ENCODE data around the gene LPAR1.
A peak's percentile ranks its signal among the peaks of the same experiment; 100 is the strongest.

The LPAR1 gene

DNA sequence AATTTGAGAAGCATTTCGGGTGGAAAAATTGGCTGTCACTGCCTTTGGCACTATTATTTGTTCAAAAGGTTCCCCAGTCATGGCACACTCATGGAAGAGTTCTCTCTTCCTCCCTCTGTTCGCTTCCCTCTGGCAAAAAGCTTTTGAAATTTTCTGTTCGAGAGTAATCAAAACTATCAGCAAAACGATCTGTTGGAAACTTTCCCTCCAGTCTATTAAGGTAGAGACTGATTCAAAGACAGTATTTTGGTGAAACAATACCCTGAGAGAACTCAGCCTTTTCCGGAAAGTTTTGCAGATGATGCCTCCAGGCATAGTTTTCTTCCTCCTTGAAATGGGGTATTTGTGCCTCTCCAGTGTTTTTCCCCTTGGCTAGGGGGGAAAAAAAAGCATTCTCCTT is 3.6 kb upstream of the LPAR1 start:
- no peak for TF ChIP-seq FOXA1 (IDR thresholded peaks at IDR 0.05)
- no peak for TF ChIP-seq ELF4 (IDR thresholded peaks at IDR 0.05)
- TF ChIP-seq NFRKB (IDR thresholded peaks at IDR 0.05): no peak
- no peak for TF ChIP-seq HDGF (IDR thresholded peaks at IDR 0.05; ENCODE audit: borderline replicate concordance)
- DNase-seq (ENCODE audit: extremely low spot score): no peak
- ChIA-PET CTCF (no interaction called here), POLR2A (no interaction called here)

DNA sequence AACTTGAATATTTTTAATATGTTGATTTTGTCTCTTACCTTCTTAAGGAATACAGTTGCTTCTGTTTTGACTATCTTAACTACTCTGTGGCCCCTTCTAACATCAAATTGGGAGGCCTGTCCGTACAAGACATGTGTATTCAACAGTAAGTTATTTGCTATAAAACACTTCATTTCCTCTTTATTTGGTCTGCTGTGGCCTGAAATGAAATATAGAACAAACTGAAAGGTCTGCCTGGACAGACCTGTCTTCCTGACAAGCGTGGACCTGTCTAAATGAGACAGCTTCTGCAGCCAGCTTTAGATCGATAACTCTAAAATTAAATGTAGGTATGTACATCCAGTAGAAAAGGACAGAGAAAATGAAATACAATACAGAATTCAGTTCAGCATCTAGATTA is 2.2 kb upstream of the LPAR1 start:
- ChIA-PET POLR2A (no interaction called here), CTCF (no interaction called here)
- TF ChIP-seq L3MBTL2 (conservative IDR thresholded peaks at IDR 0.05): no peak
- TF ChIP-seq BHLHE40 (IDR thresholded peaks at IDR 0.05; ENCODE audit: borderline replicate concordance): no peak
- no peak for DNase-seq (ENCODE audit: extremely low spot score)

GRCh38 chr9:111039231-111039906 is 1.1 kb upstream of the LPAR1 start:
- ChIA-PET POLR2A (interaction anchor here (1.0 kb wide), 1 partner anchor 43 kb away, joined by 3 read pairs; no protein-coding TSS in a partner anchor), CTCF (no interaction called here)
- no peak for TF ChIP-seq ARNT (IDR thresholded peaks at IDR 0.05)
- no peak for TF ChIP-seq BHLHE40 (IDR thresholded peaks at IDR 0.05; ENCODE audit: borderline replicate concordance)
- no peak for TF ChIP-seq HDGF (IDR thresholded peaks at IDR 0.05; ENCODE audit: borderline replicate concordance)
- TF ChIP-seq TARDBP (IDR thresholded peaks at IDR 0.05): no peak
- TF ChIP-seq L3MBTL2 (conservative IDR thresholded peaks at IDR 0.05): no peak
- TF ChIP-seq NFRKB (IDR thresholded peaks at IDR 0.05): no peak
- no peak for TF ChIP-seq FOXA1 (IDR thresholded peaks at IDR 0.05)
- TF ChIP-seq CTBP1 (IDR thresholded peaks at IDR 0.05; ENCODE audit: borderline replicate concordance): no peak
- TF ChIP-seq FOXK2 (IDR thresholded peaks at IDR 0.05): no peak
- DNase-seq (ENCODE audit: extremely low spot score): no peak

- DNase-seq (ENCODE audit: extremely low spot score): peak; percentile 63
- ChIA-PET POLR2A (no interaction called here), CTCF (no interaction called here)
- TF ChIP-seq TARDBP (IDR thresholded peaks at IDR 0.05): no peak
- no peak for TF ChIP-seq HDGF (IDR thresholded peaks at IDR 0.05; ENCODE audit: borderline replicate concordance)
- no peak for TF ChIP-seq BHLHE40 (IDR thresholded peaks at IDR 0.05; ENCODE audit: borderline replicate concordance)
- no peak for TF ChIP-seq L3MBTL2 (conservative IDR thresholded peaks at IDR 0.05)
- no peak for TF ChIP-seq ZNF384 (IDR thresholded peaks at IDR 0.05)
- TF ChIP-seq ELF4 (IDR thresholded peaks at IDR 0.05): no peak
- no peak for TF ChIP-seq SP1 (IDR thresholded peaks at IDR 0.05)
- no peak for TF ChIP-seq SUZ12 (IDR thresholded peaks at IDR 0.05)
- no peak for TF ChIP-seq PKNOX1 (IDR thresholded peaks at IDR 0.05)
- no peak for TF ChIP-seq CTBP1 (IDR thresholded peaks at IDR 0.05; ENCODE audit: borderline replicate concordance)
- no peak for TF ChIP-seq NFRKB (IDR thresholded peaks at IDR 0.05)
- no peak for TF ChIP-seq LEF1 (IDR thresholded peaks at IDR 0.05; ENCODE audit: borderline replicate concordance)
- TF ChIP-seq FOXA1 (IDR thresholded peaks at IDR 0.05): no peak
- TF ChIP-seq FOXK2 (IDR thresholded peaks at IDR 0.05): no peak
Observed at GRCh38 chr9:111037708-111038330, 451 bp downstream of the LPAR1 start.

GRCh38 chr9:111037356-111037707 is 938 bp downstream of the LPAR1 start:
- ChIA-PET CTCF (no interaction called here), POLR2A (no interaction called here)
- DNase-seq (ENCODE audit: extremely low spot score): no peak
- TF ChIP-seq L3MBTL2 (conservative IDR thresholded peaks at IDR 0.05) (peak; percentile 33), ARNT (IDR thresholded peaks at IDR 0.05) (no peak)

DNA sequence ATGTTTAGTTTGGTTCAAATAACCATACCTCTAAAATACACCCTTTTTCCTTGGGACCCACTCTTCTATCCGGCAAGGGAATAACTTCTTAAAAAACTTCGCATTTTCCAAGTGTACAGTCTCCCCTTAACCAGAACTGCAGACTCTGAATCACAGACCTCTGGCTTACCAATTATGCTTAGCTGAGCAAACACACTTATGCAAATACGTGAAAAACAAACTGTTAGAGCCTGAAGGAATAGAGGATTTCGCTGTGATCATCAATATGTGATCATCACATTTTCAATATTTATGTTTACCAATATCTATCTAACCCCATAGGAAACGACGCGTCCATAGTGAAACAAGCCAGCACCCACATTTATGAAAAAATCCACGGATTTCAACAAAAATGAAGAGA is 1.3 kb downstream of the LPAR1 start:
- no peak for DNase-seq (ENCODE audit: extremely low spot score)
- ChIA-PET CTCF (interaction anchor here (0.7 to 1.4 kb wide), 3 partner anchors 125 to 263 kb away, joined by 3 to 4 read pairs (median 4); no protein-coding TSS in a partner anchor), POLR2A (interaction anchor here (0.8 kb wide), 1 partner anchor 262 kb away, joined by 3 read pairs; no protein-coding TSS in a partner anchor)
- TF ChIP-seq TARDBP (IDR thresholded peaks at IDR 0.05) (no peak), NFRKB (IDR thresholded peaks at IDR 0.05) (no peak), CTBP1 (IDR thresholded peaks at IDR 0.05; ENCODE audit: borderline replicate concordance) (no peak), FOXK2 (IDR thresholded peaks at IDR 0.05) (no peak), ARNT (IDR thresholded peaks at IDR 0.05) (no peak), SP1 (IDR thresholded peaks at IDR 0.05) (no peak), ZNF384 (IDR thresholded peaks at IDR 0.05) (no peak), BHLHE40 (IDR thresholded peaks at IDR 0.05; ENCODE audit: borderline replicate concordance) (no peak), LEF1 (IDR thresholded peaks at IDR 0.05; ENCODE audit: borderline replicate concordance) (no peak)

- CTCF ChIA-PET: interaction anchor here (0.7 to 1.4 kb wide), 5 partner anchors 19 to 263 kb away, joined by 3 to 4 read pairs (median 3); no protein-coding TSS in a partner anchor
- POLR2A ChIA-PET: interaction anchor here (0.5 to 0.8 kb wide), 2 partner anchors 262 to 579 kb away, joined by 3 to 4 read pairs; no protein-coding TSS in a partner anchor
- no peak for TF ChIP-seq TARDBP (IDR thresholded peaks at IDR 0.05)
- TF ChIP-seq FOXM1 (IDR thresholded peaks at IDR 0.05; ENCODE audit: borderline replicate concordance): no peak
- TF ChIP-seq PKNOX1 (IDR thresholded peaks at IDR 0.05): no peak
- TF ChIP-seq LEF1 (IDR thresholded peaks at IDR 0.05; ENCODE audit: borderline replicate concordance): no peak
- TF ChIP-seq ZNF384 (IDR thresholded peaks at IDR 0.05): no peak
- no peak for TF ChIP-seq SUZ12 (IDR thresholded peaks at IDR 0.05)
- no peak for TF ChIP-seq SP1 (IDR thresholded peaks at IDR 0.05)
- TF ChIP-seq NFRKB (IDR thresholded peaks at IDR 0.05): no peak
- TF ChIP-seq ELF4 (IDR thresholded peaks at IDR 0.05): no peak
- no peak for TF ChIP-seq FOXK2 (IDR thresholded peaks at IDR 0.05)
- peak; percentile 61 for DNase-seq (ENCODE audit: extremely low spot score)
Observed at GRCh38 chr9:111036429-111036789, 1.9 kb downstream of the LPAR1 start.
